OCI-LY7 (cell line): ENCODE measurements around the gene IMMP2L. TPM values are rescaled to one million over a fixed set of nuclear protein-coding genes. Genes with fewer than 3 reads are reported as not detected.

Experiments used
- BruUV-seq: library from RNA; stranded (reverse); fragments of 400-500 nt; replicated peaks from 2 replicates; lab custom pipeline; 2021; lab: Mats Ljungman, UMichigan
- CTCF ChIA-PET: fragments of 300-600 bp; sonication (Branson Sonifier 250); formaldehyde crosslinking; loops from one replicate; lab custom pipeline; 2022; ENCODE audit warnings: antibody characterized with exemption; ENCODE audit not compliant: unreplicated experiment; lab: Charles Lee
- POLR2A ChIA-PET: fragments of 300-600 bp; sonication (Branson Sonifier 250); formaldehyde crosslinking; loops from one replicate; lab custom pipeline; 2022; ENCODE audit warnings: antibody characterized with exemption; lab: Charles Lee
- DNase-seq: peaks from one replicate; pipeline ENCODE4 v3.0.0-alpha.2; 2015; ENCODE audit warnings: low spot score
- H2AFZ ChIP-seq: fragments of 200-600 bp; sonication (generic), shearing (Covaris generic); 2 replicates; pipeline ENCODE4 v1.6.1; 2014; ENCODE audit warnings: mild to moderate bottlenecking, antibody characterized with exemption, low read length, moderate library complexity
- H3K27ac ChIP-seq: fragments of 200-600 bp; sonication (generic); 2 replicates; pipeline ENCODE4 v1.5.1; 2014; ENCODE audit warnings: mixed run types, low read depth, mild to moderate bottlenecking, moderate library complexity, low read length, inconsistent platforms; ENCODE audit not compliant: poor library complexity, severe bottlenecking
- H3K36me3 ChIP-seq: fragments of 200-600 bp; sonication (generic); 2 replicates; pipeline ENCODE4 v1.6.1; 2014; ENCODE audit warnings: mild to moderate bottlenecking, antibody characterized with exemption, low read length, moderate library complexity, mixed read lengths; ENCODE audit not compliant: insufficient read depth
- H3K4me1 ChIP-seq: fragments of 200-600 bp; sonication (generic); 2 replicates; pipeline ENCODE4 v1.5.1; 2014; ENCODE audit warnings: mild to moderate bottlenecking, low read length; ENCODE audit not compliant: insufficient read depth, poor library complexity, severe bottlenecking
- H3K4me2 ChIP-seq: fragments of 200-600 bp; sonication (generic); 2 replicates; pipeline ENCODE4 v1.6.1; 2014; ENCODE audit warnings: mild to moderate bottlenecking, low read length
- H3K4me3 ChIP-seq: fragments of 200-600 bp; sonication (generic); 2 replicates; pipeline ENCODE4 v1.5.1; 2014; ENCODE audit warnings: mild to moderate bottlenecking, low read depth, low read length; ENCODE audit not compliant: poor library complexity, severe bottlenecking
- H3K79me2 ChIP-seq: fragments of 200-600 bp; sonication (generic); 2 replicates; pipeline ENCODE4 v1.6.1; 2016; ENCODE audit warnings: low read depth, mild to moderate bottlenecking, low read length, moderate library complexity, mixed read lengths; ENCODE audit not compliant: insufficient read depth
- H3K9me2 ChIP-seq: fragments of 200-600 bp; sonication (generic); 2 replicates; pipeline ENCODE4 v1.6.1; 2016; ENCODE audit warnings: mild to moderate bottlenecking, low read length, mixed read lengths; ENCODE audit not compliant: insufficient read depth
- H3K9me3 ChIP-seq: fragments of 200-600 bp; sonication (generic); 2 replicates; pipeline ENCODE4 v1.6.1; 2014; ENCODE audit warnings: mild to moderate bottlenecking, mixed run types, low read length, mixed read lengths
- H4K20me1 ChIP-seq: fragments of 200-600 bp; sonication (generic); 2 replicates; pipeline ENCODE4 v1.6.1; 2014; ENCODE audit warnings: mild to moderate bottlenecking, antibody characterized with exemption, low read length, moderate library complexity, mixed read lengths; ENCODE audit not compliant: insufficient read depth
- CTCF ChIP-seq: fragments of 200-600 bp; sonication (generic); conservative IDR thresholded peaks from 2 replicates; pipeline ENCODE4 v1.5.1; 2014; ENCODE audit warnings: mild to moderate bottlenecking, antibody characterized with exemption, low read length, moderate library complexity, mixed read lengths
- EZH2phosphoT487 ChIP-seq: fragments of 200-600 bp; sonication (generic); IDR thresholded peaks from 2 replicates; pipeline ENCODE4 v1.6.1; 2018; ENCODE audit warnings: low read depth, borderline replicate concordance, mild to moderate bottlenecking, mixed run types, antibody characterized with exemption, low read length, moderate library complexity, mixed read lengths
- intact Hi-C: fragments of 100-400 bp; cut with micrococcal nuclease; formaldehyde crosslinking; loops from one replicate; pipeline ENCODE4 v1.10.0; 2022; ENCODE audit not compliant: unreplicated experiment
- total RNA-seq, 2 experiments: library from RNA; depleted of rRNA in 1 of 2; stranded (reverse); fragments of >200 nt in 1 of 2; shearing (Covaris generic) in 1 of 2; gene quantifications; 2 replicates each; pipeline ENCODE4 v1.2.3, GENCODE V29; 2014 to 2022

Gene IMMP2L
- total RNA-seq, 2 experiments from 2014 or later, result 8.0 to 25.4 TPM

GRCh38 chr7:111516612-111517011 lies 45.7 kb downstream of the IMMP2L start:
- H3K27ac ChIP-seq, result no peak overlapping the region
- H4K20me1 ChIP-seq, result no peaks in the 10 kb centered on the region
- H3K4me2 ChIP-seq, result no peak overlapping the region
- H2AFZ ChIP-seq, result no peak overlapping the region
- DNase-seq, result no peak
- H3K4me1 ChIP-seq, result no peaks in the 10 kb centered on the region
- intact Hi-C loops, result no loop called here
- ChIA-PET CTCF (no interaction called here), POLR2A (interaction anchor here (1.6 to 2.1 kb wide), 2 partner anchors 8 to 11 kb away, joined by 10 read pairs; no protein-coding TSS in a partner anchor)
- no peak overlapping the region for H3K4me3 ChIP-seq
- no TSS peak for BruUV-seq
- H3K36me3 ChIP-seq, result no peaks in the 10 kb centered on the region
- no peaks in the 10 kb centered on the region for H3K9me3 ChIP-seq
- TF ChIP-seq CTCF, result no peak
- TF ChIP-seq EZH2phosphoT487, result no peak
- no peaks in the 10 kb centered on the region for H3K79me2 ChIP-seq
- H3K9me2 ChIP-seq, result no peaks in the 10 kb centered on the region

GRCh38 chr7:111513566-111513965 lies 48.7 kb downstream of the IMMP2L start:
- TF ChIP-seq CTCF, result no peak
- TF ChIP-seq EZH2phosphoT487, result no peak
- Histone ChIP-seq H3K36me3 (no peaks in the 10 kb centered on the region), H3K9me2 (no peaks in the 10 kb centered on the region), H4K20me1 (no peaks in the 10 kb centered on the region), H3K4me2 (no peak overlapping the region), H3K79me2 (no peaks in the 10 kb centered on the region), H3K4me3 (no peak overlapping the region), H2AFZ (no peak overlapping the region), H3K27ac (no peak overlapping the region), H3K4me1 (no peaks in the 10 kb centered on the region), H3K9me3 (no peaks in the 10 kb centered on the region)
- ChIA-PET CTCF (no interaction called here), POLR2A (no interaction called here)
- no TSS peak for BruUV-seq
- intact Hi-C loops, result no loop called here
- no peak for DNase-seq

- BruUV-seq, result no TSS peak
- H3K4me2 ChIP-seq, result no peak overlapping the region
- no peak overlapping the region for H3K27ac ChIP-seq
- ChIA-PET CTCF (no interaction called here), POLR2A (no interaction called here)
- H3K4me3 ChIP-seq, result no peak overlapping the region
- H3K36me3 ChIP-seq, result no peaks in the 10 kb centered on the region
- H3K4me1 ChIP-seq, result no peaks in the 10 kb centered on the region
- no peaks in the 10 kb centered on the region for H4K20me1 ChIP-seq
- no peaks in the 10 kb centered on the region for H3K9me2 ChIP-seq
- H3K9me3 ChIP-seq, result no peaks in the 10 kb centered on the region
- intact Hi-C loops, result no loop called here
- DNase-seq, result no peak
- H2AFZ ChIP-seq, result no peak overlapping the region
- TF ChIP-seq EZH2phosphoT487 (no peak), CTCF (no peak)
- H3K79me2 ChIP-seq, result no peaks in the 10 kb centered on the region
Observed at GRCh38 chr7:111511845-111512244, 50.4 kb downstream of the IMMP2L start.
